HepG2 (cell line): ENCODE results near the gene SPAG7. TPM values are rescaled to one million over a fixed set of nuclear protein-coding genes. Genes with fewer than 3 reads are reported as not detected.

Experiments used
- BRCA1 ChIP-seq: sonication (generic); formaldehyde crosslinking; IDR thresholded peaks from 2 replicates; pipeline ENCODE4 v1.4.0; 2020; ENCODE audit warnings: missing genetic modification reagents
- DMAP1 ChIP-seq: IDR thresholded peaks from 2 replicates; pipeline ENCODE4 v1.6.1; 2016
- GPN1 ChIP-seq: sonication (generic); formaldehyde crosslinking; IDR thresholded peaks from 2 replicates; pipeline ENCODE4 v1.5.1; 2020; ENCODE audit warnings: missing genetic modification reagents, borderline replicate concordance
- HES4 ChIP-seq: sonication (generic); formaldehyde crosslinking; IDR thresholded peaks from 2 replicates; pipeline ENCODE4 v1.9.0; 2021; ENCODE audit warnings: mild to moderate bottlenecking, missing genetic modification reagents, borderline replicate concordance
- IKZF4 ChIP-seq: sonication (generic); formaldehyde crosslinking; IDR thresholded peaks from 2 replicates; pipeline ENCODE4 v1.5.1; 2020; ENCODE audit warnings: borderline replicate concordance, mild to moderate bottlenecking, low read depth, missing genetic modification reagents; ENCODE audit errors: not compliant biosample characterization
- KIAA2018 ChIP-seq: sonication (generic); formaldehyde crosslinking; IDR thresholded peaks from 2 replicates; pipeline ENCODE4 v1.5.0; 2020; ENCODE audit warnings: mild to moderate bottlenecking, missing genetic modification reagents, borderline replicate concordance
- MYC ChIP-seq: sonication (generic); formaldehyde crosslinking; IDR thresholded peaks from 2 replicates; pipeline ENCODE4 v1.9.0; 2021; ENCODE audit warnings: missing genetic modification reagents, borderline replicate concordance
- RBFOX2 ChIP-seq: fragments of 200-400 bp; formaldehyde crosslinking; IDR thresholded peaks from 2 replicates; pipeline ENCODE4 v1.6.1; 2017; ENCODE audit warnings: low read depth, mild to moderate bottlenecking, low read length
- SMAD9 ChIP-seq: sonication (generic); formaldehyde crosslinking; IDR thresholded peaks from 2 replicates; pipeline ENCODE4 v1.5.1; 2020; ENCODE audit warnings: mild to moderate bottlenecking, missing genetic modification reagents
- YY1 ChIP-seq: IDR thresholded peaks from 2 replicates; pipeline ENCODE4 v1.6.1; 2011; ENCODE audit warnings: low read length, low read depth, moderate library complexity, mild to moderate bottlenecking; ENCODE audit not compliant: insufficient read depth, insufficient replicate concordance
- ZBTB39 ChIP-seq: sonication (generic); formaldehyde crosslinking; IDR thresholded peaks from 2 replicates; pipeline ENCODE4 v1.5.0; 2020; ENCODE audit warnings: missing genetic modification reagents
- ZKSCAN1 ChIP-seq: fragments of 150-350 bp; IDR thresholded peaks from 2 replicates; pipeline ENCODE4 v1.6.1; 2014; ENCODE audit warnings: low read length
- ZNF850 ChIP-seq: sonication (generic); formaldehyde crosslinking; conservative IDR thresholded peaks from 2 replicates; pipeline ENCODE4 v1.9.0; 2021; ENCODE audit warnings: mild to moderate bottlenecking, missing genetic modification reagents
- polyA plus RNA-seq, 8 experiments: library from polyadenylated mRNA; depleted of rRNA in 3 of 8; stranded (reverse) in 7 of 8; unstranded in 1 of 8; fragments of >200 nt; fragmentation: Illumina TruSeq in 4 of 8; extraction: Trizol in 4 of 8; gene quantifications; 2 replicates each; pipeline versions ENCODE4 v1.2.1 to v1.2.3, GENCODE V29; 2011 to 2016; ENCODE audit warnings: low read depth in 4 of 8, missing spikeins in 1 of 8, mixed read lengths in 1 of 8; ENCODE audit not compliant: insufficient read depth in 1 of 8
- total RNA-seq, 5 experiments: library from RNA; depleted of rRNA; stranded (reverse); fragments of >200 nt; fragmentation: Illumina TruSeq; extraction: Trizol; gene quantifications; 2 replicates each; pipeline ENCODE4 v1.2.3, GENCODE V29; 2016; ENCODE audit warnings: low read depth in 1 of 5
- TF ChIP-seq, protein P1 (sequence below): sonication (generic); formaldehyde crosslinking; IDR thresholded peaks from 2 replicates; pipeline ENCODE4 v1.4.0; 2020; ENCODE audit warnings: mild to moderate bottlenecking, missing genetic modification reagents
- TF ChIP-seq, protein P2 (sequence below): sonication (generic); formaldehyde crosslinking; IDR thresholded peaks from 2 replicates; pipeline ENCODE4 v1.4.0; 2020; ENCODE audit warnings: missing genetic modification reagents, mild to moderate bottlenecking, borderline replicate concordance

SPAG7 gene
- total and polyA plus RNA-seq, 2 of the 13 experiments (the other 11 are each of a cell fraction or from before 2014, with no cell fraction given) = 51.0 to 59.0 TPM

DNA sequence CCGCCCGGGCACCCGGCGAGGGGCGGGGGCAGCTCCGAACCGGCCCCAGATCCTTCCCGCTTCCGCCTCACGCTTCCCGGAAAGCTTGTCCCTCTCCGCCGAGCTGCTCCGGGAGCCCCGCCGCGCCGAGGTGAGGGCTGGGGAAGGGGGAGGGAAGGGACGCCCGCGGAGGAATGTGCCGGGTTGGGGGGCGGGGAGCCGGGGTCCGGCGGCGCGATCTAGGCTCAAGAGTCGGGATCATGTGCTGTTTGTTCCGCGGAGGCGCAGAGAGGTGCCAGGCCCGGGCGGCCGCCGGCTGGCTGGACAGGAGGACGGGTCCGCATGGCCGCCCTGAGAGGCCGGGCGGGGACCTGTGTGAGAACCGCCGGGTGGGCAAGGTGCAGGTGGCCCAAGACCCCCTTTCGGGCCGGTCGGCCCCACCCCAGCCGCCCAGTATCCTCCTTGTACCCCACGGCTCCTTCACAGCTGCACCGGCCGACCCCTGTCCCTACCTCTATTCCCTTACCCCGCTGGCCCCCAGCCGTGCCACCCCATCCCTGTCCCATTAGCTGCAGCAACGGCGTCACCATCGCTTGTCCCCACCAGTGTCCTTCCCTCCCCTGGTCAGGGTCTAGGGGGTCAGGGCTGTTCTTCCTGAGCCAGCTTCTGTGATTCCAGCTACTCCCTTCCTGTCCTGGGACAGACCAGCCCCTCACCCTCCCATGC lies 30.6 kb upstream of the SPAG7 start (continued):
- TF ChIP-seq ZBTB39 (peak; percentile 67; the same call in 1 of the 2 replicates), YY1 (peak; percentile 50), BRCA1 (no peak), MYC (CRISPR knock-in tag) (peak; percentile 37; the same call in 1 of the 2 replicates), ZKSCAN1 (no peak), IKZF4 (CRISPR knock-in tag) (no peak), DMAP1 (CRISPR knock-in tag) (peak; percentile 4; the same call in 1 of the 2 replicates), SMAD9 (CRISPR knock-in tag) (no peak), ZNF850 (CRISPR knock-in tag) (no peak), RBFOX2 (peak; percentile 79), KIAA2018 (CRISPR knock-in tag) (no peak), GPN1 (CRISPR knock-in tag) (0 out of 2 replicates have a peak, but pooled peaks have one; percentile 9), HES4 (CRISPR knock-in tag) (0 out of 2 replicates have a peak, but pooled peaks have one; percentile 6)
- TF ChIP-seq, protein P1, sequence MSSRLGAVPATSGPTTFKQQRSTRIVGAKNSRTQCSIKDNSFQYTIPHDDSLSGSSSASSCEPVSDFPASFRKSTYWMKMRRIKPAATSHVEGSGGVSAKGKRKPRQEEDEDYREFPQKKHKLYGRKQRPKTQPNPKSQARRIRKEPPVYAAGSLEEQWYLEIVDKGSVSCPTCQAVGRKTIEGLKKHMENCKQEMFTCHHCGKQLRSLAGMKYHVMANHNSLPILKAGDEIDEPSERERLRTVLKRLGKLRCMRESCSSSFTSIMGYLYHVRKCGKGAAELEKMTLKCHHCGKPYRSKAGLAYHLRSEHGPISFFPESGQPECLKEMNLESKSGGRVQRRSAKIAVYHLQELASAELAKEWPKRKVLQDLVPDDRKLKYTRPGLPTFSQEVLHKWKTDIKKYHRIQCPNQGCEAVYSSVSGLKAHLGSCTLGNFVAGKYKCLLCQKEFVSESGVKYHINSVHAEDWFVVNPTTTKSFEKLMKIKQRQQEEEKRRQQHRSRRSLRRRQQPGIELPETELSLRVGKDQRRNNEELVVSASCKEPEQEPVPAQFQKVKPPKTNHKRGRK = no peak
- TF ChIP-seq, protein P2, sequence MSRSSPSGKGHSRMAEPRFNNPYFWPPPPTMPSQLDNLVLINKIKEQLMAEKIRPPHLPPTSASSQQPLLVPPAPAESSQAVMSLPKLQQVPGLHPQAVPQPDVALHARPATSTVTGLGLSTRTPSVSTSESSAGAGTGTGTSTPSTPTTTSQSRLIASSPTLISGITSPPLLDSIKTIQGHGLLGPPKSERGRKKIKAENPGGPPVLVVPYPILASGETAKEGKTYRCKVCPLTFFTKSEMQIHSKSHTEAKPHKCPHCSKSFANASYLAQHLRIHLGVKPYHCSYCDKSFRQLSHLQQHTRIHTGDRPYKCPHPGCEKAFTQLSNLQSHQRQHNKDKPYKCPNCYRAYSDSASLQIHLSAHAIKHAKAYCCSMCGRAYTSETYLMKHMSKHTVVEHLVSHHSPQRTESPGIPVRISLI (CRISPR knock-in tag) = no peak
